Subcutaneous adipose tissue (tissue), 4 donors: ENCODE measurements around the gene PTTG1IP. TPM values are rescaled to one million over a fixed set of nuclear protein-coding genes. Genes with fewer than 3 reads are reported as not detected.

Experiments
- CTCF ChIP-seq: fragments of 450-650 bp; IDR thresholded peaks from one replicate; pipeline ENCODE4 v1.5.1; 2016; ENCODE audit warnings: low read depth, mild to moderate bottlenecking, control low read depth, antibody characterized with exemption, moderate library complexity
- total RNA-seq, 4 donors: library from RNA; depleted of rRNA; stranded (reverse); fragments of >200 nt; gene quantifications; one replicate each; pipeline ENCODE4 v1.1.0, GENCODE V29; 2016

Gene PTTG1IP
- total RNA-seq, 4 donors from 2014 or later, result 131 to 244 (median 148) TPM

- TF ChIP-seq CTCF, result no peak
Measured at GRCh38 chr21:44846224-44846484, 27.3 kb downstream of the PTTG1IP start.

GRCh38 chr21:44845418-44846223 lies 27.9 kb downstream of the PTTG1IP start:
- no peak for TF ChIP-seq CTCF

GRCh38 chr21:44844256-44844655 lies 29.2 kb downstream of the PTTG1IP start:
- no peak for TF ChIP-seq CTCF

GRCh38 chr21:44842721-44843445 lies 30.6 kb downstream of the PTTG1IP start:
- TF ChIP-seq CTCF, result no peak

GRCh38 chr21:44842087-44842486 lies 31.4 kb downstream of the PTTG1IP start:
- TF ChIP-seq CTCF, result no peak

- no peak for TF ChIP-seq CTCF
Measured at GRCh38 chr21:44840771-44841170, 32.7 kb downstream of the PTTG1IP start.

GRCh38 chr21:44838951-44839350 lies 34.5 kb downstream of the PTTG1IP start:
- TF ChIP-seq CTCF, result no peak
